A549 treated with ZK216348 at 1 μM for 4 hours (cell line): Measurements from ENCODE around the gene SLAIN2. TPM values are rescaled to one million over a fixed set of nuclear protein-coding genes. Genes with fewer than 3 reads are reported as not detected.

Experiments
- total RNA-seq: library from RNA; stranded (reverse); fragments of 200-300 nt; extraction: Qiagen RNA extraction; gene quantifications from 5 replicates; pipeline ENCODE4 v1.2.3, GENCODE V29; 2022; ENCODE audit warnings: low read depth

SLAIN2 gene
- 14.2 to 25.0 TPM (median 18.9 TPM) in 5 replicates for total RNA-seq

DNA sequence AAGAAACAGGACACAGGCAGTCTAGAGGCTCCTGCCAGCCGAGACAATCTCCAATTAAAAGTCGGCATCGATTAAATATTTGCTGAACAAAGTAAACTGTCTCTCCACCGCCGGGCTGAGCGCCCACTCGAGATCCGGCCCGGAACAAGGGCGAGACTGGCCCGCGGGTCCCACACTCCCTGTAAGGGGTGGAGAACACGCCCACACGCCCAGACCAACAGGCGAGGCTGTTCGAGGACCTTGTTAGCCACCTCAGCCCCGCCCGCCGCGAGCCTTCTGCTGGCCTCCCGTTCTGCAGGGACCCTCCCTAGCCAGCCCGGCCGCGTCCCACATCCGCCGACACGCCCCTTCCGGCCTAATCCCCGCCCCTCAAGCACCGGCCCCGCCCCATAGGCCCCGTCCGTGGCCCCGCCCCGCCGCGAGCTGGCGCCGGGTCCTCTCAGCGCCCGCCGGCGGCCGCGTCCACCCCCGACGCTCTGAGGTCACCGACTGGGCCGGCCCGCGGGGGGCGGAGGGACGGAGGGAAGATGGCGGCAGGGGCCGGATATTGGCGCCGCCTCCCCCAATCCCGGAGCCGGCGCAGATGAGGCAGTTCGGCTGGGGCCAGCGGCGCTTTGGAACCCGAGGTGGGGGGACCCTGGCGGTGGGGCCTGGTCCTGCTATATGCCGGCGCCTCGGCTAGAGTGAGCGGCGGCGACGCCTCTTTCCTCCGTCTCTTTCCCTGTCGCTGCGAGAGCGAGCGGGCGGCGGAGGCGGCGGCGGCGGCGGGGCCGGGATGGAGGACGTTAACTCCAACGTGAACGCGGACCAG, at the start of gene SLAIN2:
Gene SLAIN2, plus strand, starts transcription at position 565 of the 811 bp plus-strand sequence. Its CDS starts 211 bp downstream, at position 776.

Other genes starting within 250 kb of the SLAIN2 start
- gene TXK, start 207.3 kb upstream of the SLAIN2 start, total RNA-seq: 0.15 to 0.31 TPM (median 0.17 TPM) in 3 of 5 replicates, not detected in the others
- gene TEC, start 71.7 kb upstream of the SLAIN2 start, total RNA-seq: 1.6 to 2.3 TPM (median 2.0 TPM) in 5 replicates
- 4.3 to 9.3 TPM (median 8.2 TPM) in 5 replicates for gene SLC10A4, start 141.8 kb downstream of the SLAIN2 start, total RNA-seq
- gene ZAR1, start 148.7 kb downstream of the SLAIN2 start, total RNA-seq: 0.13 to 0.17 TPM in 2 of 5 replicates, not detected in the others